Lung (tissue), 12 donors: ENCODE measurements around the gene VMO1. TPM values are rescaled to one million over a fixed set of nuclear protein-coding genes. Genes with fewer than 3 reads are reported as not detected.

Experiments used
- ATAC-seq: fragments of 200-7000 bp; cut with Tn5 transposase; one replicate; pipeline ENCODE4 v1.9.1; 2020; ENCODE audit warnings: moderate number of reproducible peaks; ENCODE audit not compliant: insufficient read depth, low FRiP score
- DNase-seq, 3 donors: peaks; one replicate each; pipeline ENCODE4 v3.0.0-alpha.2; 2013 to 2017
- H3K27ac ChIP-seq, 2 donors: one replicate each; pipeline ENCODE4 v1.5.1; 2013; ENCODE audit warnings: mild to moderate bottlenecking in 2 of 2, moderate library complexity in 2 of 2, control low read depth in 1 of 2, inconsistent platforms in 1 of 2, low read depth in 1 of 2, low read length in 1 of 2
- H3K27me3 ChIP-seq, 3 donors: one replicate each; pipeline ENCODE4 v1.5.1; 2013; ENCODE audit warnings: low read length in 2 of 3; ENCODE audit not compliant: control insufficient read depth in 3 of 3, insufficient read depth in 3 of 3
- H3K36me3 ChIP-seq, 4 donors: one replicate each; pipeline ENCODE4 v1.5.1; 2013; ENCODE audit warnings: low read length in 4 of 4, mild to moderate bottlenecking in 1 of 4, moderate library complexity in 1 of 4; ENCODE audit not compliant: control insufficient read depth in 4 of 4, insufficient read depth in 4 of 4
- H3K4me1 ChIP-seq, 5 donors: one replicate each; pipeline ENCODE4 v1.5.1; 2013; ENCODE audit warnings: low read length in 5 of 5, mild to moderate bottlenecking in 2 of 5, moderate library complexity in 1 of 5; ENCODE audit not compliant: control insufficient read depth in 5 of 5, insufficient read depth in 5 of 5
- H3K4me3 ChIP-seq: one replicate; pipeline ENCODE4 v1.5.1; 2013; ENCODE audit warnings: mild to moderate bottlenecking, control low read depth, moderate library complexity
- H3K9ac ChIP-seq, 2 donors: one replicate each; pipeline ENCODE4 v1.5.1; 2013; ENCODE audit warnings: low read length in 2 of 2, control low read depth in 1 of 2; ENCODE audit not compliant: insufficient read depth in 1 of 2
- H3K9me3 ChIP-seq, 4 donors: one replicate each; pipeline ENCODE4 v1.5.1; 2013; ENCODE audit warnings: low read length in 3 of 4, mild to moderate bottlenecking in 1 of 4, moderate library complexity in 1 of 4; ENCODE audit not compliant: control insufficient read depth in 4 of 4, insufficient read depth in 3 of 4
- CTCF ChIP-seq: IDR thresholded peaks from 2 replicates; pipeline ENCODE4 v1.5.1; 2012; ENCODE audit warnings: mild to moderate bottlenecking; ENCODE audit errors: control extremely low read depth, extremely low read depth
- WGBS, 2 donors: extraction: QIAGEN DNeasy Blood & Tissue Kit; methylation state at CpG; one replicate each; pipeline ENCODE4 v1.1.7; 2013; 5-methylcytosine and 5-hydroxymethylcytosine counted together
- polyA plus RNA-seq, 2 donors: library from polyadenylated mRNA; stranded (reverse); fragments of 200-250 nt; gene quantifications; one replicate each; pipeline ENCODE4 v1.2.1, GENCODE V29; 2013
- total RNA-seq, 2 donors: library from RNA; depleted of rRNA in 1 of 2; stranded (reverse); fragments of >200 nt in 1 of 2; gene quantifications; one replicate each; pipeline ENCODE4 v1.2.1, GENCODE V29; 2014 to 2021
- donor health status: control.
- donor health status: control.
- donor health status: Bipolar disorder and iron deficiency.
- donor health status: healthy.
- donor health status: DM: yes; HTN: yes; CAD: no.

VMO1 gene
- total and polyA plus RNA-seq, 4 donors, result 2.1 to 21.8 (median 17.7) TPM

DNA sequence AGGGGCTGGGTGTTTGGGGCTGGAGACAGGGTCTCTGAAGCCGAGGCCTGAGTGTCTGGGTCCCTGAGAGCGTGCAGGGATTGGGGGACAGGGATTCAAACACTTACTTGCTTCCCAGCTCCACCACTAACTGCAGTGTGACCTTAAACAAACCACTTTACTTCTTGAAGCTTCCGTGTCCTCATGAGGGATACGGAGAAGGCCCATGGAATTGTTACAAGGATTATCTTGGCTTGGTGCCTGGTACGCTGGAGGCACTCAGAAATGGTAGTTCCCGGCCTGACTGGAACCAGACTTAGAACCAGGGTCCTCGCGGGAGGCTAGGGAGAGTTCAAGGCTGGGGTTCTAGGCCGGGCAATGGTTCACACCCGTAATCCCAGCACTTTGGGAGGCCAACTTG lies 43.5 kb downstream of the VMO1 start:
- Histone ChIP-seq H3K36me3 (no peaks in the 10 kb centered on the region), H3K4me3 (no peak overlapping the region), H3K27me3 (peaks cover 0 to 36% (median 17%) of the 10 kb centered on the region in 3 donors), H3K27ac (no peak overlapping the region), H3K9me3 (no peaks in the 10 kb centered on the region), H3K4me1 (peaks cover 0 to 18% (median 2%) of the 10 kb centered on the region in 5 donors), H3K9ac (no peak overlapping the region)
- WGBS, 2 donors, result 76 to 86% methylated on average over 10 of the region's 10 CpGs
- DNase-seq (peak in 2 of 3 donors; percentile 25 to 39), ATAC-seq (no peak)
- TF ChIP-seq CTCF, result no peak

DNA sequence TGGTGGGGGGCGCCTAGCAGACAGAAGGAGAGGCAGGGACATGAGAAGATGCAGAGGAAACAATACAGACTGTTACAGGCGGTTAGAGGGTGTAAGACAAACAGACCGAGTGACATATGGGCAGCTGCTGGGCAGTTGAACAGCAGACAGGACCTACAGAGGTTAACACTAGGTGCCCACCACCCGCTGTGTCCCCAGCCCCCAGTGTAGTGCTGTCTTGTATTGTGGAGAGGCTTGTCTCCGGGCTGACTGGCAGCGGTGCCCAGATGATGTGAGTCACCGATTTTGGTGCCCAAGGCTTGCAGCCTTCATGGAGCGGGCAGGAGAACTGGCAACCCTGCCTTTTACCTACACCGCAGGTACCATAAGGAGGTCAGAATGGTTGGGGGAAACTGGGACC lies 44.0 kb downstream of the VMO1 start:
- H3K4me1 ChIP-seq, result peaks cover 0 to 18% (median 2%) of the 10 kb centered on the region in 5 donors
- H3K27me3 ChIP-seq, result peaks cover 0 to 36% (median 17%) of the 10 kb centered on the region in 3 donors
- WGBS, 2 donors, result 93 to 96% methylated on average over 9 of the region's 9 CpGs
- no peak for ATAC-seq
- H3K9ac ChIP-seq, result no peak overlapping the region
- H3K27ac ChIP-seq, result no peak overlapping the region
- TF ChIP-seq CTCF, result no peak
- H3K36me3 ChIP-seq, result no peaks in the 10 kb centered on the region
- H3K9me3 ChIP-seq, result no peaks in the 10 kb centered on the region
- DNase-seq, result no peak
- no peak overlapping the region for H3K4me3 ChIP-seq

DNA sequence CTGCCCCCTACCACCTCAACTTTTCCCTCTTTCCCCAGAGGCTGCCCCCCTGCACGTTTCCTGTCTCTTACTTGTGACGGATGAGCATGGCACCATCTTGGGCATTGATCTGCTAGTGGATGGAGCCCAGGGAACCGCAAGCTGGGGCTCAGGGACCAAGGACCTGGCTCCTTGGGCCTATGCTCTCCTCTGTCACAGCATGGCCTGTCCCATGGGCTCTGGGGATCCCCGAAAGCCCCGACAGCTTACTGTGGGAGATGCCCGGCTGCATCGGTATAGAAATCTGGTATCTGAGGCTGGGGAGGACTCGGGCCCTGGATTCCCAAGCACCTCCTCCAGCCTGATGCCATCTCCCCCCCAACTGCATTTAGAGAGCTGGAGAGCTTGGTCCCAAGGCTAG lies 44.6 kb downstream of the VMO1 start:
- H3K4me3 ChIP-seq, result no peak overlapping the region
- ATAC-seq (no peak), DNase-seq (no peak)
- no peak for TF ChIP-seq CTCF
- no peak overlapping the region for H3K9ac ChIP-seq
- no peaks in the 10 kb centered on the region for H3K36me3 ChIP-seq
- WGBS, 2 donors, result 97% methylated on average over 8 of the region's 8 CpGs
- no peak overlapping the region for H3K27ac ChIP-seq
- no peaks in the 10 kb centered on the region for H3K9me3 ChIP-seq
- H3K27me3 ChIP-seq, result peaks cover 0 to 36% (median 17%) of the 10 kb centered on the region in 3 donors
- peaks cover 0 to 18% (median 2%) of the 10 kb centered on the region in 5 donors for H3K4me1 ChIP-seq

DNA sequence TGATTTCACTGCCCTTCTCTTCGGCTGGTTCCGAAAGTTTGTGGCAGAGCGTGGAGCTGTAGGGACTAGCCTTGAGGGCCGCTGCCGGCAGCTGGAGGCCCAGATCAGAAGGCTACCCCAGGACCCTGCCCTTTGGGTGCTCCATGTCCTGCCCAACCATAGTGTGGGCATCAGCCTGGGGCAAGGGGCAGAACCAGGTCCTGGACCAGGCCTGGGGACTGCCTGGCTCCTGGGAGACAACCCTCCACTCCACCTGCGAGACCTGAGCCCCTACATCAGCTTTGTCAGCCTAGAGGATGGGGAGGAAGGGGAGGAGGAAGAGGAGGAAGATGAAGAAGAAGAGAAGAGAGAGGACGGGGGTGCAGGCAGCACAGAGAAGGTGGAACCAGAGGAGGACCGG lies 45.6 kb downstream of the VMO1 start:
- no peak for TF ChIP-seq CTCF
- no peaks in the 10 kb centered on the region for H3K36me3 ChIP-seq
- DNase-seq, result no peak
- H3K9ac ChIP-seq, result no peak overlapping the region
- H3K9me3 ChIP-seq, result no peaks in the 10 kb centered on the region
- H3K4me3 ChIP-seq, result no peak overlapping the region
- ATAC-seq, result no peak
- 92 to 97% methylated on average over 8 of the region's 8 CpGs for WGBS, 2 donors
- no peak overlapping the region for H3K27ac ChIP-seq
- peaks cover 0 to 30% (median 17%) of the 10 kb centered on the region in 3 donors for H3K27me3 ChIP-seq
- H3K4me1 ChIP-seq, result peaks cover 0 to 18% (median 2%) of the 10 kb centered on the region in 5 donors
